CD14-positive monocyte (primary cell): ENCODE data around the gene COX7A2. TPM values are rescaled to one million over a fixed set of nuclear protein-coding genes. Genes with fewer than 3 reads are reported as not detected.

Experiments used
- DNase-seq, 3 donors: peaks; one replicate each; pipeline ENCODE4 v3.0.0-alpha.2; 2011 to 2022
- H2AFZ ChIP-seq: 2 replicates; pipeline ENCODE4 v1.6.0; 2012; ENCODE audit warnings: mild to moderate bottlenecking, low read depth, low read length, inconsistent platforms; ENCODE audit not compliant: insufficient read depth, poor library complexity, severe bottlenecking
- H3K27ac ChIP-seq, 2 donors: 1 replicate in 1 of 2; 2 replicates in 1 of 2; pipeline ENCODE4 v1.5.1; 2012 to 2013; ENCODE audit warnings: low read length in 2 of 2, control low read depth in 1 of 2, inconsistent platforms in 1 of 2, low read depth in 1 of 2, mild to moderate bottlenecking in 1 of 2
- H3K27me3 ChIP-seq, 2 donors: one replicate each; pipeline versions ENCODE4 v1.6.0 to v1.6.1; 2011 to 2013; ENCODE audit warnings: low read length in 2 of 2; ENCODE audit not compliant: control insufficient read depth in 2 of 2, insufficient read depth in 2 of 2
- H3K36me3 ChIP-seq, 2 donors: replicated peaks in 1 of 2; 1 replicate in 1 of 2; 2 replicates in 1 of 2; pipeline versions ENCODE4 v1.5.1 to v1.6.1; 2012 to 2013; ENCODE audit warnings: low read length in 2 of 2, control low read depth in 1 of 2, inconsistent platforms in 1 of 2, mild to moderate bottlenecking in 1 of 2; ENCODE audit not compliant: insufficient read depth in 2 of 2, control insufficient read depth in 1 of 2
- H3K4me1 ChIP-seq, 2 donors: 1 replicate in 1 of 2; 2 replicates in 1 of 2; pipeline versions ENCODE4 v1.5.1 to v1.6.1; 2012 to 2013; ENCODE audit warnings: low read length in 2 of 2, control low read depth in 1 of 2, inconsistent platforms in 1 of 2, mild to moderate bottlenecking in 1 of 2, moderate library complexity in 1 of 2; ENCODE audit not compliant: insufficient read depth in 2 of 2, control insufficient read depth in 1 of 2
- H3K4me2 ChIP-seq: replicated peaks from 2 replicates; pipeline ENCODE3; 2012; ENCODE audit warnings: low read length, moderate library complexity, mild to moderate bottlenecking; ENCODE audit not compliant: poor library complexity, severe bottlenecking; ENCODE audit errors: extremely low read depth
- H3K4me3 ChIP-seq, 3 experiments: fragments of 200-600 bp in 1 of 3; sonication (generic) in 1 of 3; replicated peaks in 1 of 3; 1 replicate in 2 of 3; 2 replicates in 1 of 3; pipeline ENCODE4 v1.5.1; 2011 to 2013; ENCODE audit warnings: low read length in 3 of 3, mild to moderate bottlenecking in 3 of 3, control low read depth in 2 of 3, low read depth in 2 of 3, inconsistent platforms in 1 of 3, moderate library complexity in 1 of 3
- H3K79me2 ChIP-seq: 2 replicates; pipeline ENCODE4 v1.6.0; 2012; ENCODE audit warnings: mild to moderate bottlenecking, control low read depth, inconsistent platforms, low read length, moderate library complexity; ENCODE audit not compliant: insufficient read depth
- H3K9ac ChIP-seq: 2 replicates; pipeline ENCODE4 v1.6.0; 2017; ENCODE audit warnings: low read length, mild to moderate bottlenecking; ENCODE audit not compliant: insufficient read depth, poor library complexity, severe bottlenecking
- H3K9me3 ChIP-seq, 2 donors: replicated peaks in 1 of 2; 1 replicate in 1 of 2; 2 replicates in 1 of 2; pipeline versions ENCODE4 v1.5.1 to v1.6.1; 2012 to 2013; ENCODE audit warnings: low read length in 2 of 2, control low read depth in 1 of 2; ENCODE audit not compliant: control insufficient read depth in 1 of 2, insufficient read depth in 1 of 2
- H4K20me1 ChIP-seq: 2 replicates; pipeline ENCODE4 v1.6.0; 2012; ENCODE audit warnings: mild to moderate bottlenecking, low read length, control low read depth, moderate library complexity; ENCODE audit not compliant: insufficient read depth
- H3K27ac Mint-ChIP-seq, 7 donors: one replicate each; pipeline ENCODE4 v1.8.0; 2020; ENCODE audit warnings: mild to moderate bottlenecking in 7 of 7, mixed read lengths in 7 of 7, moderate library complexity in 6 of 7, inconsistent platforms in 2 of 7
- H3K27me3 Mint-ChIP-seq, 3 donors: one replicate each; pipeline ENCODE4 v1.8.0; 2021 to 2022; ENCODE audit warnings: low read depth in 3 of 3, mild to moderate bottlenecking in 3 of 3, mixed read lengths in 3 of 3, moderate library complexity in 3 of 3, inconsistent platforms in 1 of 3
- H3K36me3 Mint-ChIP-seq, 2 donors: one replicate each; pipeline ENCODE4 v1.8.0; 2020; ENCODE audit warnings: mixed read lengths in 2 of 2, inconsistent platforms in 1 of 2, mild to moderate bottlenecking in 1 of 2
- H3K4me1 Mint-ChIP-seq: one replicate; pipeline ENCODE4 v1.8.0; 2020; ENCODE audit warnings: mild to moderate bottlenecking, mixed read lengths
- H3K4me3 Mint-ChIP-seq, 2 donors: one replicate each; pipeline ENCODE4 v1.8.0; 2020; ENCODE audit warnings: mild to moderate bottlenecking in 2 of 2, mixed read lengths in 2 of 2, moderate library complexity in 1 of 2
- H3K9me3 Mint-ChIP-seq, 7 donors: one replicate each; pipeline ENCODE4 v1.8.0; 2020 to 2022; ENCODE audit warnings: mixed read lengths in 7 of 7, mild to moderate bottlenecking in 6 of 7, moderate library complexity in 6 of 7, inconsistent platforms in 2 of 7
- CTCF ChIP-seq: fragments of 200-600 bp; IDR thresholded peaks from one replicate; pipeline ENCODE4 v1.8.0; 2022; ENCODE audit warnings: antibody characterized with exemption, mild to moderate bottlenecking
- WGBS: methylation state at CpG from one replicate; pipeline ENCODE4 v1.1.5; 2013; ENCODE audit warnings: missing lambda C conversion rate; ENCODE audit not compliant: insufficient coverage; 5-methylcytosine and 5-hydroxymethylcytosine counted together
- intact Hi-C, 2 donors: fragments of 100-400 bp; cut with micrococcal nuclease; formaldehyde crosslinking; loops; one replicate each; pipeline versions ENCODE4 v1.15.0 to v1.15.1; 2023
- polyA plus RNA-seq, 3 donors: library from polyadenylated mRNA; depleted of rRNA in 1 of 3; unstranded in 2 of 3; stranded (reverse) in 1 of 3; fragments of 300-500 nt in 2 of 3; fragments of >200 nt in 1 of 3; fragmentation: Illumina TruSeq in 2 of 3; gene quantifications; 1 replicate in 2 of 3; 2 replicates in 1 of 3; pipeline ENCODE4 v1.2.3, GENCODE V29; 2012 to 2021

The COX7A2 gene
- polyA plus RNA-seq, 3 donors, result 175 to 846 (median 798) TPM

- H3K27me3 Mint-ChIP-seq, result no peaks in the 10 kb centered on the region
- no peaks in the 10 kb centered on the region for H3K36me3 ChIP-seq
- no peak overlapping the region for H3K4me3 ChIP-seq
- H3K27me3 ChIP-seq, result no peaks in the 10 kb centered on the region
- no peak overlapping the region for H3K4me3 Mint-ChIP-seq
- H3K4me1 Mint-ChIP-seq, result peaks cover 16% of the 10 kb centered on the region
- intact Hi-C loops, result no loop called here
- H3K9ac ChIP-seq, result no peak overlapping the region
- no peak overlapping the region for H3K27ac Mint-ChIP-seq
- H3K4me1 ChIP-seq, result peaks cover 0 to 13% of the 10 kb centered on the region in 2 donors
- WGBS, result no CpG with 5 or more reads among the region's 1 CpG
- no peaks in the 10 kb centered on the region for H4K20me1 ChIP-seq
- H3K9me3 Mint-ChIP-seq, result no peaks in the 10 kb centered on the region
- no peak for DNase-seq
- peaks cover 2 to 10% of the 10 kb centered on the region in 2 donors for H3K36me3 Mint-ChIP-seq
- peaks cover 9% of the 10 kb centered on the region for H3K79me2 ChIP-seq
- H3K9me3 ChIP-seq, result no peaks in the 10 kb centered on the region
- H3K27ac ChIP-seq, result no peak overlapping the region
- no peak overlapping the region for H2AFZ ChIP-seq
- no peak overlapping the region for H3K4me2 ChIP-seq
- TF ChIP-seq CTCF, result no peak
These were observed 48.1 kb upstream of the COX7A2 start for GRCh38 chr6:75291744-75292143.

GRCh38 chr6:75291331-75291730 lies 47.7 kb upstream of the COX7A2 start:
- peaks cover 13% of the 10 kb centered on the region for H3K79me2 ChIP-seq
- no peak for DNase-seq
- no peaks in the 10 kb centered on the region for H4K20me1 ChIP-seq
- Mint-ChIP-seq H3K4me1 (peaks cover 20% of the 10 kb centered on the region), H3K4me3 (no peak overlapping the region), H3K27ac (no peak overlapping the region), H3K36me3 (peaks cover 2 to 10% of the 10 kb centered on the region in 2 donors), H3K27me3 (no peaks in the 10 kb centered on the region), H3K9me3 (no peaks in the 10 kb centered on the region)
- H3K36me3 ChIP-seq, result no peaks in the 10 kb centered on the region
- intact Hi-C loops, result no loop called here
- no peak overlapping the region for H3K4me3 ChIP-seq
- H3K4me2 ChIP-seq, result no peak overlapping the region
- no CpG with 5 or more reads among the region's 2 CpGs for WGBS
- H3K9ac ChIP-seq, result no peak overlapping the region
- H3K9me3 ChIP-seq, result no peaks in the 10 kb centered on the region
- TF ChIP-seq CTCF, result no peak
- no peak overlapping the region for H3K27ac ChIP-seq
- no peak overlapping the region for H2AFZ ChIP-seq
- no peaks in the 10 kb centered on the region for H3K27me3 ChIP-seq
- peaks cover 0 to 13% of the 10 kb centered on the region in 2 donors for H3K4me1 ChIP-seq
